Keratinocyte (primary cell): ENCODE results near the gene NADSYN1. TPM values are rescaled to one million over a fixed set of nuclear protein-coding genes. Genes with fewer than 3 reads are reported as not detected.

Experiments
- DNase-seq: peaks from one replicate; pipeline ENCODE4 v3.0.0-alpha.2; 2011; ENCODE audit warnings: low read depth, missing footprints, low spot score
- FAIRE-seq: peaks from 2 replicates; lab custom pipeline; 2011; peaks lifted over from hg19 to GRCh38; lab: Jason Lieb, UNC
- H2AFZ ChIP-seq: 2 replicates; pipeline ENCODE4 v1.6.0; 2012; ENCODE audit warnings: low read length, control low read depth, inconsistent platforms; ENCODE audit not compliant: control insufficient read depth
- H3K27ac ChIP-seq: 2 replicates; pipeline ENCODE4 v1.5.1; 2011; ENCODE audit warnings: low read length; ENCODE audit not compliant: control insufficient read depth, insufficient read depth
- H3K27me3 ChIP-seq: 3 replicates; pipeline ENCODE4 v1.6.0; 2011; ENCODE audit warnings: low read length; ENCODE audit not compliant: control insufficient read depth, insufficient read depth; ENCODE audit errors: extremely low read depth
- H3K36me3 ChIP-seq, 2 experiments: 2 replicates in 1 of 2; 3 replicates in 1 of 2; pipeline ENCODE4 v1.5.1; 2011; ENCODE audit warnings: low read length in 2 of 2, mild to moderate bottlenecking in 1 of 2; ENCODE audit not compliant: control insufficient read depth in 2 of 2, insufficient read depth in 2 of 2; ENCODE audit errors: extremely low read depth in 1 of 2
- H3K4me1 ChIP-seq: 3 replicates; pipeline ENCODE4 v1.5.1; 2011; ENCODE audit warnings: low read length; ENCODE audit not compliant: control insufficient read depth, insufficient read depth; ENCODE audit errors: extremely low read depth
- H3K4me2 ChIP-seq: 3 replicates; pipeline ENCODE4 v1.6.0; 2011; ENCODE audit warnings: low read depth, low read length; ENCODE audit not compliant: control insufficient read depth, insufficient read depth; ENCODE audit errors: extremely low read depth
- H3K4me3 ChIP-seq, 3 experiments: fragments of 200-600 bp in 1 of 3; sonication (generic) in 1 of 3; 2 replicates in 2 of 3; 3 replicates in 1 of 3; pipeline ENCODE4 v1.5.1; 2011 to 2016; ENCODE audit warnings: low read length in 3 of 3, mild to moderate bottlenecking in 3 of 3, control low read depth in 2 of 3, inconsistent platforms in 1 of 3, low read depth in 1 of 3, mixed read lengths in 1 of 3, mixed run types in 1 of 3, moderate library complexity in 1 of 3; ENCODE audit not compliant: control insufficient read depth in 2 of 3, insufficient read depth in 2 of 3; ENCODE audit errors: extremely low read depth in 1 of 3
- H3K79me2 ChIP-seq: 2 replicates; pipeline ENCODE4 v1.6.0; 2012; ENCODE audit warnings: low read length; ENCODE audit not compliant: control insufficient read depth, insufficient read depth
- H3K9ac ChIP-seq: 3 replicates; pipeline ENCODE4 v1.6.0; 2011; ENCODE audit warnings: low read length; ENCODE audit not compliant: control insufficient read depth, insufficient read depth; ENCODE audit errors: extremely low read depth
- H3K9me1 ChIP-seq: 3 replicates; pipeline ENCODE4 v1.6.0; 2011; ENCODE audit warnings: low read length; ENCODE audit not compliant: control insufficient read depth, insufficient read depth; ENCODE audit errors: extremely low read depth
- H3K9me3 ChIP-seq: 2 replicates; pipeline ENCODE4 v1.5.1; 2012; ENCODE audit warnings: low read depth, low read length; ENCODE audit not compliant: control insufficient read depth
- H4K20me1 ChIP-seq: 3 replicates; pipeline ENCODE4 v1.6.0; 2011; ENCODE audit warnings: low read length; ENCODE audit not compliant: control insufficient read depth, insufficient read depth; ENCODE audit errors: extremely low read depth
- EZH2 ChIP-seq: IDR thresholded peaks from one replicate; pipeline ENCODE4 v1.6.1; 2012; ENCODE audit warnings: inconsistent platforms, mild to moderate bottlenecking, low read length, moderate library complexity
- dilution Hi-C: fragments of 300-500 bp; cut with MboI; formaldehyde crosslinking; loops from one replicate; pipeline ENCODE4 v1.7.0; 2020; ENCODE audit warnings: low sequenced_read_pairs; ENCODE audit not compliant: extremely low pct_ligation_motif_present
- polyA plus RNA-seq, 5 experiments: library from polyadenylated mRNA; depleted of rRNA in 3 of 5; stranded (reverse) in 3 of 5; stranded (forward) in 1 of 5; unstranded in 1 of 5; fragments of >200 nt; gene quantifications; 1 replicate in 1 of 5; 2 replicates in 3 of 5; 3 replicates in 1 of 5; pipeline versions ENCODE4 v1.2.1 to v1.2.3, GENCODE V29; 2011 to 2012; ENCODE audit warnings: missing spikeins in 2 of 5, low read depth in 1 of 5, low replicate concordance in 1 of 5
- TF ChIP-seq, protein P1 (sequence below), 3 experiments: IDR thresholded peaks in 1 of 3; conservative IDR thresholded peaks in 1 of 3; optimal IDR thresholded peaks in 1 of 3; 2 replicates in 2 of 3; 3 replicates in 1 of 3; pipeline versions ENCODE3 to v1.5.1; 2011; ENCODE audit warnings: low read length in 3 of 3, mild to moderate bottlenecking in 3 of 3, moderate library complexity in 2 of 3, control low read depth in 1 of 3, inconsistent platforms in 1 of 3; ENCODE audit not compliant: insufficient read depth in 2 of 3; ENCODE audit errors: extremely low read depth in 1 of 3

NADSYN1 gene
- polyA plus RNA-seq, 1 donor (not counting 4 experiments of a cell fraction or from before 2014, with no cell fraction given) = 51.5 TPM

GRCh38 chr11:71430166-71430565, 22.8 kb upstream of the NADSYN1 start:
- Histone ChIP-seq H3K4me2 (no peak overlapping the region), H3K9me1 (peaks cover 3% of the 10 kb centered on the region), H4K20me1 (peaks cover 2% of the 10 kb centered on the region), H3K9me3 (no peaks in the 10 kb centered on the region), H3K9ac (no peak overlapping the region), H3K36me3 (peaks cover 3 to 9% of the 10 kb centered on the region in 2 experiments), H3K4me3 (no peak overlapping the region), H3K79me2 (no peaks in the 10 kb centered on the region), H3K27me3 (no peaks in the 10 kb centered on the region), H3K4me1 (peaks cover 15% of the 10 kb centered on the region), H2AFZ (no peak overlapping the region), H3K27ac (no peak overlapping the region)
- DNase-seq (no peak), FAIRE-seq (no peak)
- TF ChIP-seq, protein P1, sequence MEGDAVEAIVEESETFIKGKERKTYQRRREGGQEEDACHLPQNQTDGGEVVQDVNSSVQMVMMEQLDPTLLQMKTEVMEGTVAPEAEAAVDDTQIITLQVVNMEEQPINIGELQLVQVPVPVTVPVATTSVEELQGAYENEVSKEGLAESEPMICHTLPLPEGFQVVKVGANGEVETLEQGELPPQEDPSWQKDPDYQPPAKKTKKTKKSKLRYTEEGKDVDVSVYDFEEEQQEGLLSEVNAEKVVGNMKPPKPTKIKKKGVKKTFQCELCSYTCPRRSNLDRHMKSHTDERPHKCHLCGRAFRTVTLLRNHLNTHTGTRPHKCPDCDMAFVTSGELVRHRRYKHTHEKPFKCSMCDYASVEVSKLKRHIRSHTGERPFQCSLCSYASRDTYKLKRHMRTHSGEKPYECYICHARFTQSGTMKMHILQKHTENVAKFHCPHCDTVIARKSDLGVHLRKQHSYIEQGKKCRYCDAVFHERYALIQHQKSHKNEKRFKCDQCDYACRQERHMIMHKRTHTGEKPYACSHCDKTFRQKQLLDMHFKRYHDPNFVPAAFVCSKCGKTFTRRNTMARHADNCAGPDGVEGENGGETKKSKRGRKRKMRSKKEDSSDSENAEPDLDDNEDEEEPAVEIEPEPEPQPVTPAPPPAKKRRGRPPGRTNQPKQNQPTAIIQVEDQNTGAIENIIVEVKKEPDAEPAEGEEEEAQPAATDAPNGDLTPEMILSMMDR (optimal IDR thresholded peaks at IDR 0.05 in 1 of 3, IDR thresholded peaks at IDR 0.05 in 1 of 3, conservative IDR thresholded peaks at IDR 0.05 in 1 of 3; ENCODE audit: extremely low read depth in 1 of 3, insufficient read depth in 2 of 3, low read length in 3 of 3) = no peak
- TF ChIP-seq EZH2 = no peak
- dilution Hi-C loops = no loop called here

DNA sequence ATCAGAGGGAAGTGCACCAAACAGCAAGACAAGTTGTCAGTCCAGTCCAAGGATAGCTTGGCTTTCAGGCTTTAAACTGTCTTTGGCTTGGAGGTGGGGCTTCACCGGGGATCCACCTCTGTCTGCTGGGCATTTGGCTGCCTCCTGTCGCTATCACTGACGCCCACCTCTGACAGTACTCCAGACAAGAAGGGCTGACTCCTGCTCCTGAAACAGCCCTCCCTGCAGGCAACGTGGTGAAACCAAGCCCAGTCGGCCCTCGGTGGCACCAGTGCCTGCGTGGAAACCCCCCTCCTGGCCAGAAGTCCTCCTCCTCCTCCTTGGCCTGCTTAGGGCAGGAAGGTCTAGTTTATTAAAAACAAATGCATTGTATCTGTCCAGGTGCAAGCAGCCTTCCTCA, 21.7 kb upstream of the NADSYN1 start:
- TF ChIP-seq, protein P1 (optimal IDR thresholded peaks at IDR 0.05 in 1 of 3, IDR thresholded peaks at IDR 0.05 in 1 of 3, conservative IDR thresholded peaks at IDR 0.05 in 1 of 3; ENCODE audit: extremely low read depth in 1 of 3, insufficient read depth in 2 of 3, low read length in 3 of 3) = no peak
- TF ChIP-seq EZH2 = no peak
- Histone ChIP-seq H3K36me3 (peaks cover 3 to 11% of the 10 kb centered on the region in 2 experiments), H3K9me1 (no peaks in the 10 kb centered on the region), H3K27ac (no peak overlapping the region), H3K4me2 (no peak overlapping the region), H3K27me3 (no peaks in the 10 kb centered on the region), H3K9ac (no peak overlapping the region), H3K79me2 (no peaks in the 10 kb centered on the region), H3K4me3 (no peak overlapping the region), H3K4me1 (peaks cover 4% of the 10 kb centered on the region), H2AFZ (no peak overlapping the region), H4K20me1 (no peaks in the 10 kb centered on the region), H3K9me3 (no peaks in the 10 kb centered on the region)
- FAIRE-seq (no peak), DNase-seq (no peak)
- dilution Hi-C loops = no loop called here
